ENCODE data around the gene C6orf52. TPM values are rescaled to one million over a fixed set of nuclear protein-coding genes. Genes with fewer than 3 reads are reported as not detected.
A peak's percentile ranks its signal among the peaks of the same experiment; 100 is the strongest.

Gene C6orf52
- total RNA-seq, 1 donor from 2014 or later, result 0.45 TPM

DNA sequence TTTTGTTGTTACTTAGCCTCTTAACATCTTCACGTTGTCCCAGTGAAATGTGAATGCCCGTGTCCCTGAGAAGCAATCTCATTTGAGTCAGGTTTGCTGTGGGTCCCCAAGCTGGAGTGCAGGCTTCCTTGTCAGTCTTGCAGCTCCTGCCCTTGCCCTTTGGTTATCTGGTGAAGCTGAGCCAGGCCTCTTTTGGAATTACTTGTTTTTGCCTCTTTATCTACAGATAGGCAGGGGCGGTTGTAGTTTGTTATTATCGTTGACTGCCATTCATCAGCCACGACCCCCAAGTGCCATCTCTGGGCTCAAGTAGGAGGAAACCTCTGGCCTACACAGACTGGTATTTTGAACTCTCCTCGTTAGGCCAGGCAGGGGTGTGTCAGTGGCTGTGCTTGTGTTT, 30.6 kb upstream of the C6orf52 start:
- Histone ChIP-seq H3K9ac (no peak overlapping the region), H3F3A (ENCODE audit: low read depth) (peaks cover 19% of the 10 kb centered on the region), H3K79me2 (ENCODE audit: low read depth) (peaks cover 37% of the 10 kb centered on the region), H4K20me1 (ENCODE audit: low read depth) (peaks cover 6% of the 10 kb centered on the region), H3K27ac (peak overlapping the region; percentile 49), H3K4me2 (peak overlapping the region; percentile 83), H2AFZ (replicated peaks) (no peak overlapping the region), H3K4me3 (no peak overlapping the region), H3K9me3 (ENCODE audit: low read depth) (no peaks in the 10 kb centered on the region), H3K4me1 (peaks cover 14% of the 10 kb centered on the region), H3K36me3 (no peaks in the 10 kb centered on the region), H3K27me3 (no peaks in the 10 kb centered on the region)
- TF ChIP-seq EZH2phosphoT487 (IDR thresholded peaks at IDR 0.05) (no peak), EZH2 (IDR thresholded peaks at IDR 0.05) (no peak)
- TF ChIP-seq, protein P1, sequence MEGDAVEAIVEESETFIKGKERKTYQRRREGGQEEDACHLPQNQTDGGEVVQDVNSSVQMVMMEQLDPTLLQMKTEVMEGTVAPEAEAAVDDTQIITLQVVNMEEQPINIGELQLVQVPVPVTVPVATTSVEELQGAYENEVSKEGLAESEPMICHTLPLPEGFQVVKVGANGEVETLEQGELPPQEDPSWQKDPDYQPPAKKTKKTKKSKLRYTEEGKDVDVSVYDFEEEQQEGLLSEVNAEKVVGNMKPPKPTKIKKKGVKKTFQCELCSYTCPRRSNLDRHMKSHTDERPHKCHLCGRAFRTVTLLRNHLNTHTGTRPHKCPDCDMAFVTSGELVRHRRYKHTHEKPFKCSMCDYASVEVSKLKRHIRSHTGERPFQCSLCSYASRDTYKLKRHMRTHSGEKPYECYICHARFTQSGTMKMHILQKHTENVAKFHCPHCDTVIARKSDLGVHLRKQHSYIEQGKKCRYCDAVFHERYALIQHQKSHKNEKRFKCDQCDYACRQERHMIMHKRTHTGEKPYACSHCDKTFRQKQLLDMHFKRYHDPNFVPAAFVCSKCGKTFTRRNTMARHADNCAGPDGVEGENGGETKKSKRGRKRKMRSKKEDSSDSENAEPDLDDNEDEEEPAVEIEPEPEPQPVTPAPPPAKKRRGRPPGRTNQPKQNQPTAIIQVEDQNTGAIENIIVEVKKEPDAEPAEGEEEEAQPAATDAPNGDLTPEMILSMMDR (IDR thresholded peaks at IDR 0.05), result no peak
- Mint-ChIP-seq H3K36me3 (peaks cover 21% of the 10 kb centered on the region), H3K9me3 (no peaks in the 10 kb centered on the region), H3K27me3 (ENCODE audit: insufficient read depth, low read depth) (no peaks in the 10 kb centered on the region), H3K27ac (peak overlapping the region; percentile 57), H3K4me1 (peaks cover 34% of the 10 kb centered on the region), H3K4me3 (peak overlapping the region; percentile 67)
- DNase-seq (ENCODE audit: low spot score), result no peak

DNA sequence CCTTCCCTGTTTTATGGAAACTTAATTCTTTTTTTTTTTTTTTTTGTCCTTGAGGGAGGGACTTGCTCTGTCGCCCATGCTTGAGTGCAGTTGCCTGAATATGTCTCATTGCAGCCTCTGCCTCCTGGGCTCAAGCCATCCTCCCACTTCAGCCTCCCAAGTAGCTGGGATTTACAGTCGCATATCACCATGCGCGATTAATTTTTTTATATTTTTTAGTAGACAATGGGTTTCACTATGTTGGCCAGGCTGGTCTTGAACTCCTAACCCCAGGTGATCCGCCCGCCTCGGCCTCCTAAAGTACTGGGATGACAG, 29.1 kb upstream of the C6orf52 start:
- peak overlapping the region; percentile 96 for H3K27ac Mint-ChIP-seq
- Histone ChIP-seq H3K4me1 (peaks cover 17% of the 10 kb centered on the region), H3F3A (ENCODE audit: low read depth) (peaks cover 19% of the 10 kb centered on the region), H3K4me2 (peak overlapping the region; percentile 83), H2AFZ (replicated peaks) (no peak overlapping the region), H3K9ac (peak overlapping the region; percentile 88), H3K27me3 (no peaks in the 10 kb centered on the region), H3K27ac (peak overlapping the region; percentile 88), H3K9me3 (ENCODE audit: low read depth) (no peaks in the 10 kb centered on the region), H4K20me1 (ENCODE audit: low read depth) (peaks cover 6% of the 10 kb centered on the region), H3K36me3 (no peaks in the 10 kb centered on the region), H3K79me2 (ENCODE audit: low read depth) (peaks cover 37% of the 10 kb centered on the region), H3K4me3 (peak overlapping the region; percentile 92)
- H3K4me1 Mint-ChIP-seq, result peaks cover 34% of the 10 kb centered on the region
- peaks cover 19% of the 10 kb centered on the region for H3K36me3 Mint-ChIP-seq
- peak overlapping the region; percentile 97 for H3K4me3 Mint-ChIP-seq
- TF ChIP-seq, protein P1 (IDR thresholded peaks at IDR 0.05), result no peak
- TF ChIP-seq EZH2phosphoT487 (IDR thresholded peaks at IDR 0.05), result no peak
- no peak for TF ChIP-seq EZH2 (IDR thresholded peaks at IDR 0.05)
- H3K9me3 Mint-ChIP-seq, result no peaks in the 10 kb centered on the region
- no peak for DNase-seq (ENCODE audit: low spot score)
- H3K27me3 Mint-ChIP-seq (ENCODE audit: insufficient read depth, low read depth), result no peaks in the 10 kb centered on the region

DNA sequence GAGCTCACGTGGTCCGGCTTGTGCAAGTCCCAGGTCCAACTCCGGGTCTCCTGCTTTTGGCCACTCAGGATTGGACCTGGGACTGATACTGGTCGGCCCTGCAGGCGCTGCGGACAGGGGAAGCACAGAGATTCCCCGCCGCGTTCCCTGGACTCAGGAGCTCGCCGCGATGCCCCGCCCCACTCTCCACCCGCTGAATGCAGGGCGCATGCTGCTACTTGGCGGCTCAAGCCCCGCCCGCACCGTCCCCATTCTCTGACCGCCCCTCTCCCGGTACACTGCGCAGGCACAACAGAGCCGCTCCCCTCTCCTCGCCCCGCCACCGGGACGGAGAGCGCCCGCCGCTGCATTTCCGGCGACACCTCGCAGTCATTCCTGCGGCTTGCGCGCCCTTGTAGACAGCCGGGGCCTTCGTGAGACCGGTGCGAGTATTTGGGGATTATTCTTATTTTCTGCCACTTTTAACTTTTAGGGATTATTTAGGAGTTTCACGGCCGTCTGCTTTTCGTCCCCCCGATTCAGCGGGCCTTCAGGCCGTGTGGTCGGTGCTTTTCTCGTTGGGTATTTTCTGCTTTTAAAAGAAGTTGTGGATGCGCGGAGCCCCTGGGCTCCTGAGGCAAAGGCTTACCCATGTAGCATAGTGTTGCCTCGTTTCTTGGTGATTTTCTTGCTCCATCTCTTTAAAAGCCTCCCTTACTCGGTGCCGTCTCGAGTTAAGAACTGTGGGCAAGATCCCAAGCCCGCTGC, 28.6 kb upstream of the C6orf52 start, which contains the start of gene TMEM14C:
TMEM14C (plus strand) TSS at position 251 of the 747 bp plus-strand sequence. CDS start 1,544 bp downstream, outside the sequence.
- Histone ChIP-seq H3K4me1 (peaks cover 18% of the 10 kb centered on the region), H2AFZ (replicated peaks) (peak within 1 kb of the TSS; percentile 74), H3K79me2 (ENCODE audit: low read depth) (peaks cover 37% of the 10 kb centered on the region), H3K9me3 (ENCODE audit: low read depth) (no peaks in the 10 kb centered on the region), H3F3A (ENCODE audit: low read depth) (peaks cover 19% of the 10 kb centered on the region), H4K20me1 (ENCODE audit: low read depth) (peaks cover 6% of the 10 kb centered on the region), H3K4me2 (peak within 1 kb of the TSS; percentile 83), H3K27me3 (no peaks in the 10 kb centered on the region), H3K27ac (peak within 1 kb of the TSS; percentile 88), H3K4me3 (peak within 1 kb of the TSS; percentile 92), H3K36me3 (no peaks in the 10 kb centered on the region), H3K9ac (peak within 1 kb of the TSS; percentile 88)
- peak; percentile 10 for TF ChIP-seq EZH2 (IDR thresholded peaks at IDR 0.05)
- TF ChIP-seq, protein P1 (IDR thresholded peaks at IDR 0.05), result no peak
- TF ChIP-seq EZH2phosphoT487 (IDR thresholded peaks at IDR 0.05), result no peak
- H3K4me3 Mint-ChIP-seq, result peak within 1 kb of the TSS; percentile 97
- H3K27ac Mint-ChIP-seq, result peak within 1 kb of the TSS; percentile 96
- H3K36me3 Mint-ChIP-seq, result peaks cover 14% of the 10 kb centered on the region
- DNase-seq (ENCODE audit: low spot score), result peak; percentile 100
- H3K4me1 Mint-ChIP-seq, result peaks cover 34% of the 10 kb centered on the region
- H3K9me3 Mint-ChIP-seq, result no peaks in the 10 kb centered on the region
- no peaks in the 10 kb centered on the region for H3K27me3 Mint-ChIP-seq (ENCODE audit: insufficient read depth, low read depth)

All from neural progenitor cell (in vitro differentiated cells).